C4-2B (cell line): ENCODE data around the gene SLC16A11.

Source experiments
- ZFX ChIP-seq: fragments of 450-650 bp; IDR thresholded peaks from 2 replicates; pipeline ENCODE4 v1.6.1; 2017
- TF ChIP-seq, protein P1 (sequence below): fragments of 450-650 bp; conservative IDR thresholded peaks from 2 replicates; pipeline ENCODE4 v1.5.1; 2017; ENCODE audit warnings: mild to moderate bottlenecking

DNA sequence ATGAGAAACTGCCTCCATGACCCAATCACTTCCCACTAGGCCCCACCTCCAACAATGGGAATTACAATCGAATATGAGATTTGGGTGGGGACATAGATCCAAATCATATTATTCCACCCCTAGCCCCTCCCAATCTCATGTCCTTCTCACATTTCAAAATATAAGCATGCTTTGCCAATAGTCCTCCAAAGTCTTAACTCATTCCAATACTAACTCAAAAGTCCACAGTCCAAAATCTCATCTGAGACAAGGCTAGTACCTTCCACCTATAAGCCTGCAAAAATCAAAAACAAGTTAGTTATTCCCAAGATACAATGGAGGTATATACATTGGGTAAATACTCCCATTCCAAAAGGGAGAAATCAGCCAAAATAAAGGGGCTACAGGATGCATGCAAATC is 23.3 kb upstream of the SLC16A11 start:
- TF ChIP-seq, protein P1, sequence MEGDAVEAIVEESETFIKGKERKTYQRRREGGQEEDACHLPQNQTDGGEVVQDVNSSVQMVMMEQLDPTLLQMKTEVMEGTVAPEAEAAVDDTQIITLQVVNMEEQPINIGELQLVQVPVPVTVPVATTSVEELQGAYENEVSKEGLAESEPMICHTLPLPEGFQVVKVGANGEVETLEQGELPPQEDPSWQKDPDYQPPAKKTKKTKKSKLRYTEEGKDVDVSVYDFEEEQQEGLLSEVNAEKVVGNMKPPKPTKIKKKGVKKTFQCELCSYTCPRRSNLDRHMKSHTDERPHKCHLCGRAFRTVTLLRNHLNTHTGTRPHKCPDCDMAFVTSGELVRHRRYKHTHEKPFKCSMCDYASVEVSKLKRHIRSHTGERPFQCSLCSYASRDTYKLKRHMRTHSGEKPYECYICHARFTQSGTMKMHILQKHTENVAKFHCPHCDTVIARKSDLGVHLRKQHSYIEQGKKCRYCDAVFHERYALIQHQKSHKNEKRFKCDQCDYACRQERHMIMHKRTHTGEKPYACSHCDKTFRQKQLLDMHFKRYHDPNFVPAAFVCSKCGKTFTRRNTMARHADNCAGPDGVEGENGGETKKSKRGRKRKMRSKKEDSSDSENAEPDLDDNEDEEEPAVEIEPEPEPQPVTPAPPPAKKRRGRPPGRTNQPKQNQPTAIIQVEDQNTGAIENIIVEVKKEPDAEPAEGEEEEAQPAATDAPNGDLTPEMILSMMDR, result no peak
- TF ChIP-seq ZFX, result no peak
